ENCODE measurements around the gene MEGF8.

Gene MEGF8

DNA sequence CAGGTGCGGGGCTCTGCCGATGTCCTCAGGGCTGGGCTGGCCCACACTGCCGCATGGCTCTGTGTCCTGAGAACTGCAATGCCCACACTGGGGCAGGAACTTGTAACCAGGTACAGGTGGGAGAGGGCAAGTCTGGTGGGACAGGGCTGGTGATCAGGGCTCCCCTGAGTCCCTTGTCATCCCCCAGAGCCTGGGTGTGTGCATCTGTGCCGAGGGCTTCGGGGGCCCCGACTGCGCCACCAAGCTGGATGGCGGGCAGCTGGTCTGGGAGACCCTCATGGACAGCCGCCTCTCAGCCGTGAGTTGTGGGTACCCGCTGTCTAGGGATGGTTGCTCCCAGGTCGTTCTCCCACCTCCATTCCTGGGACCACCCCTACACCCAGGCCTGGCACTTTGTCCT lies 30.5 kb downstream of the MEGF8 start:
- no peak for TF ChIP-seq CTCF (IDR thresholded peaks at IDR 0.05; ENCODE audit: insufficient read depth, low read depth, low read length, missing control alignments)
- no peak for DNase-seq (ENCODE audit: low read depth)
- no peak overlapping the region for H3K4me3 ChIP-seq (ENCODE audit: low read depth, low read length)

DNA sequence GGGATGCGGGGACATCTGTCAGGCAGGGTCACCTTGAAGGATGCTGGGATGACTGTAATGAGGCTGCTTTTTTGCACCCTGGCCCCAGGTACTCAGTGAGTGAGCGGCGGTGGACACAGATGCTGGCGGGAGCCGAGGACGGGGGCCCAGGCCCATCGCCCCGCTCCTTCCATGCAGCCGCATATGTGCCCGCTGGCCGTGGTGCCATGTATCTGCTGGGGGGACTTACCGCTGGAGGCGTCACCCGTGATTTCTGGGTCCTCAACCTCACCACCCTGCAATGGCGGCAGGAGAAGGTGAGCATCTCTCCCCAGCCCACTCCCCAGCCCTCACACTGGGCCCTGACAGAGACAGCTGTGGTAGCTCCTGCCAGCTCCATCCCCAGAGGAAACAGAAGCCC lies 31.3 kb downstream of the MEGF8 start:
- no peak overlapping the region for H3K4me3 ChIP-seq (ENCODE audit: low read depth, low read length)
- no peak for TF ChIP-seq CTCF (IDR thresholded peaks at IDR 0.05; ENCODE audit: insufficient read depth, low read depth, low read length, missing control alignments)
- no peak for DNase-seq (ENCODE audit: low read depth)

- DNase-seq (ENCODE audit: low read depth) = no peak
- no peak for TF ChIP-seq CTCF (IDR thresholded peaks at IDR 0.05; ENCODE audit: insufficient read depth, low read depth, low read length, missing control alignments)
- H3K4me3 ChIP-seq (ENCODE audit: low read depth, low read length) = no peak overlapping the region
These were observed 31.9 kb downstream of the MEGF8 start for GRCh38 chr19:42357290-42357689.

DNA sequence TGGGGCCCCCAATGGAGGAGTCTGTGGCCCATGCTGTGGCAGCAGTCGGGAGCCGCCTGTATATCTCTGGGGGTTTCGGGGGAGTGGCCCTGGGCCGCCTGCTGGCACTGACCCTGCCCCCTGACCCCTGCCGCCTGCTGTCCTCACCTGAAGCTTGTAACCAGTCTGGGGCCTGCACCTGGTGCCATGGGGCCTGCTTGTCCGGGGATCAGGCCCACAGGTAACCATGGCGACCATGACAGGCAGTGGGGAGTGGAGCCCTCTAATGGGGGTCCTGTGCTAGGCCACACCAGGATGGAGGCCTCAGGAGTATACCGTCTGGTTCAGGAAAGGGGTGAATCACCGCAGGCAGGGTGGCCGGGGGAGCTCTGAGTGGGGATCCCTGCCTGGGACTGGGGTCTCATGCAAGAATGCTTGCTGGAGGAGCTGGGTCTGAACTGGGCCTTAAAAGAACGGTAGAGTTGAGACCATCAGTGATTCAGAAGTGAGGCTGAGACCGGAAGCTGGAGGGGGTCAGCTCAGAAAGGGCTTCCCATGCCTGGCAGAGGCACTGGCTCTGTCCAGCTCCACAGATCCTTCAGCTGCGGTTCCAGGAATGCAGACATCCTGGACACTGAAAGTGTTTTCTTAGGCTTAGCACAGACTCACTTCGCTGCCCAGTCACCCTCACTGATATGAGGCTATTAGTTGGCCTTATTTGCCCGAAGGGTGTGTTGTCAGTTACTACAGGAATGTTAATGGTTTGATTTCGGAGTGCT lies 35.5 kb downstream of the MEGF8 start:
- DNase-seq (ENCODE audit: low read depth) = no peak
- no peak for TF ChIP-seq CTCF (IDR thresholded peaks at IDR 0.05; ENCODE audit: insufficient read depth, low read depth, low read length, missing control alignments)
- no peak overlapping the region for H3K4me3 ChIP-seq (ENCODE audit: low read depth, low read length)

- DNase-seq (ENCODE audit: low read depth) = no peak
These were observed 36.1 kb downstream of the MEGF8 start for GRCh38 chr19:42361545-42361910.

GRCh38 chr19:42362342-42362741 lies 36.9 kb downstream of the MEGF8 start:
- no peak for TF ChIP-seq CTCF (IDR thresholded peaks at IDR 0.05; ENCODE audit: insufficient read depth, low read depth, low read length, missing control alignments)
- no peak for DNase-seq (ENCODE audit: low read depth)
- no peak overlapping the region for H3K4me3 ChIP-seq (ENCODE audit: low read depth, low read length)

More at GRCh38 chr19:42361545-42361910, 36.1 kb downstream of the MEGF8 start:
- TF ChIP-seq CTCF (IDR thresholded peaks at IDR 0.05; ENCODE audit: insufficient read depth, low read depth, low read length, missing control alignments) = no peak
- no peak overlapping the region for H3K4me3 ChIP-seq (ENCODE audit: low read depth, low read length)

DNA sequence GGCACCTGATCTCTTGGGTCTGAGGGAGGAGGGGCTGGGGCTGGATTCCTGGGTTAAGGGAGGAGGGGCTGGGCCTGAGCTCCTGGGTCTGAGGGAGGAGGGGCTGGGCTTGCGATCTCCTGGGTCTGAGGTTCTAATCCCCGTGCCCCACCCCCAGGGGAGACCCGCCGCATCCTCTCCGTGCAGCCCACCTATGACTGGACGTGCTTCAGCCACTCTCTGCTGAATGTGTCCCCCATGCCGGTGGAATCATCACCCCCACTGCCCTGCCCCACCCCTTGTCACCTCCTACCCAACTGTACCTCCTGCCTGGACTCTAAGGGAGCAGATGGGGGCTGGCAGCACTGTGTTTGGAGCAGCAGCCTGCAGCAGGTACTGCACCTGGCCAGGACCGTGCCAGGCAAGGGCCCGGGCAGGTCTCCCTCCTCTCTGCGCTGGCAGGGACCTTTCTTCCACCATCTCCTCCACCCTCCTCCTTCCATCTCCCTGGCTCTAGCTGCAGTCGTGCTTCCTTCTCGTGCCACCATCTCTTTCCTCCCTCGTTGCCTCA lies 37.5 kb downstream of the MEGF8 start:
- H3K4me3 ChIP-seq (ENCODE audit: low read depth, low read length) = no peak overlapping the region
- TF ChIP-seq CTCF (IDR thresholded peaks at IDR 0.05; ENCODE audit: insufficient read depth, low read depth, low read length, missing control alignments) = no peak

More for the DNA sequence above, 37.5 kb downstream of the MEGF8 start:
- DNase-seq (ENCODE audit: low read depth) = no peak
